OCI-LY3 (cell line): Measurements from ENCODE around the gene CCDC182.

Experiments
- EZH2phosphoT487 ChIP-seq: fragments of 200-600 bp; shearing (Covaris generic); IDR thresholded peaks from 2 replicates; pipeline ENCODE4 v1.6.1; 2018; ENCODE audit warnings: antibody characterized with exemption, mixed run types, low read depth
- TF ChIP-seq, protein P1 (sequence below): fragments of 200-600, 300-600 bp; sonication (generic); IDR thresholded peaks from 2 replicates; pipeline ENCODE4 v1.5.1; 2014; ENCODE audit warnings: antibody characterized with exemption, low read length, low read depth

DNA sequence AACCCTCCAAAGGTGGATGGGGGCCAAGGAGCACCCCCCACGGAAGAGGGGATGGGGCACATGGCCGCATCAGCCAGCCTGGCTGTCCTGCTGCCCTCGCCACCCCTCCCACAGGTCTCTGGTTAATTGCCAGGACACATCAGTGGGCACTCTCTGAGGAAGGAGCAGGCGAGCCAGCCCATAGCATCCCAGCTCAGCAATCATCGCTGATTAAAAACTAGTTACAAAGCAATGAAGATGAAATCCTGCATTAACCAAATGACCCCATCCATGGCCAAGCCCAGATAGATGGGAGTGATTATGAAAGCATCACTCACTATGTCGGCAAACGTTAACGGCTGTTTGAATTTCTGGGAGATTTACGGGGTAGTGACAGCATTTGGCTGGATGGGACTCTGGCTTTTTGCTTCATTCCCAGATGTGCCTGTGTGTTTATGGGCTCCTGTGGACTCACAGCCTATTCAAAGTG is 45.3 kb downstream of the CCDC182 start:
- TF ChIP-seq, protein P1, sequence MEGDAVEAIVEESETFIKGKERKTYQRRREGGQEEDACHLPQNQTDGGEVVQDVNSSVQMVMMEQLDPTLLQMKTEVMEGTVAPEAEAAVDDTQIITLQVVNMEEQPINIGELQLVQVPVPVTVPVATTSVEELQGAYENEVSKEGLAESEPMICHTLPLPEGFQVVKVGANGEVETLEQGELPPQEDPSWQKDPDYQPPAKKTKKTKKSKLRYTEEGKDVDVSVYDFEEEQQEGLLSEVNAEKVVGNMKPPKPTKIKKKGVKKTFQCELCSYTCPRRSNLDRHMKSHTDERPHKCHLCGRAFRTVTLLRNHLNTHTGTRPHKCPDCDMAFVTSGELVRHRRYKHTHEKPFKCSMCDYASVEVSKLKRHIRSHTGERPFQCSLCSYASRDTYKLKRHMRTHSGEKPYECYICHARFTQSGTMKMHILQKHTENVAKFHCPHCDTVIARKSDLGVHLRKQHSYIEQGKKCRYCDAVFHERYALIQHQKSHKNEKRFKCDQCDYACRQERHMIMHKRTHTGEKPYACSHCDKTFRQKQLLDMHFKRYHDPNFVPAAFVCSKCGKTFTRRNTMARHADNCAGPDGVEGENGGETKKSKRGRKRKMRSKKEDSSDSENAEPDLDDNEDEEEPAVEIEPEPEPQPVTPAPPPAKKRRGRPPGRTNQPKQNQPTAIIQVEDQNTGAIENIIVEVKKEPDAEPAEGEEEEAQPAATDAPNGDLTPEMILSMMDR: no peak
- no peak for TF ChIP-seq EZH2phosphoT487
